MV-4-11 (cell line): ENCODE measurements around the gene ANTXR2.
A peak's percentile ranks its signal among the peaks of the same experiment; 100 is the strongest.
"Not testable (repeated sequence)": the region's sequence is repeated elsewhere in the genome, so short reads cannot be mapped to it uniquely, and the experiment has no call there.

Source experiments
- DNase-seq: peaks from one replicate; lab custom pipeline; 2025; lab: John Stamatoyannopoulos, UW

The ANTXR2 gene

GRCh38 chr4:80024335-80024734, 48.7 kb downstream of the ANTXR2 start:
- DNase-seq = no peak

- no peak for DNase-seq
Measured at GRCh38 chr4:80022282-80022681, 50.7 kb downstream of the ANTXR2 start.

GRCh38 chr4:80017125-80017854, 55.7 kb downstream of the ANTXR2 start:
- DNase-seq = peak; percentile 87

- DNase-seq = peak; percentile 52
Measured at GRCh38 chr4:80016506-80016905, 56.5 kb downstream of the ANTXR2 start.

- DNase-seq = no peak
Measured at GRCh38 chr4:80015407-80016189, 57.4 kb downstream of the ANTXR2 start.

- no peak for DNase-seq
Measured at GRCh38 chr4:80014531-80014930, 58.5 kb downstream of the ANTXR2 start.

- no peak for DNase-seq
Measured at GRCh38 chr4:80012291-80012690, 60.7 kb downstream of the ANTXR2 start.

GRCh38 chr4:80011636-80012236, 61.3 kb downstream of the ANTXR2 start:
- no peak for DNase-seq

GRCh38 chr4:80010316-80010715, 62.7 kb downstream of the ANTXR2 start:
- peak; percentile 81 for DNase-seq

GRCh38 chr4:80009806-80010205, 63.2 kb downstream of the ANTXR2 start:
- no peak for DNase-seq

- no peak for DNase-seq
Measured at GRCh38 chr4:80008971-80009370, 64.1 kb downstream of the ANTXR2 start.

GRCh38 chr4:80008351-80008750, 64.7 kb downstream of the ANTXR2 start:
- DNase-seq = peak; percentile 42

GRCh38 chr4:80007745-80008149, 65.3 kb downstream of the ANTXR2 start:
- DNase-seq = peak; percentile 62

GRCh38 chr4:80006935-80007744, 65.9 kb downstream of the ANTXR2 start:
- DNase-seq = peak; percentile 69

GRCh38 chr4:80005863-80006262, 67.2 kb downstream of the ANTXR2 start:
- no peak for DNase-seq

- no peak for DNase-seq
Measured at GRCh38 chr4:80004319-80004718, 68.7 kb downstream of the ANTXR2 start.

- DNase-seq = not testable (repeated sequence)
Measured at GRCh38 chr4:80002559-80002958, 70.5 kb downstream of the ANTXR2 start.

GRCh38 chr4:79999048-79999447, 74.0 kb downstream of the ANTXR2 start:
- not testable (repeated sequence) for DNase-seq

- no peak for DNase-seq
Measured at GRCh38 chr4:79998201-79998600, 74.8 kb downstream of the ANTXR2 start.

- no peak for DNase-seq
Measured at GRCh38 chr4:79996851-79997250, 76.2 kb downstream of the ANTXR2 start.

GRCh38 chr4:79993476-79993875, 79.6 kb downstream of the ANTXR2 start:
- DNase-seq = peak; percentile 36

GRCh38 chr4:79991601-79992000, 81.4 kb downstream of the ANTXR2 start:
- no peak for DNase-seq
